ENCODE measurements around the gene NRXN3.

NRXN3 gene

DNA sequence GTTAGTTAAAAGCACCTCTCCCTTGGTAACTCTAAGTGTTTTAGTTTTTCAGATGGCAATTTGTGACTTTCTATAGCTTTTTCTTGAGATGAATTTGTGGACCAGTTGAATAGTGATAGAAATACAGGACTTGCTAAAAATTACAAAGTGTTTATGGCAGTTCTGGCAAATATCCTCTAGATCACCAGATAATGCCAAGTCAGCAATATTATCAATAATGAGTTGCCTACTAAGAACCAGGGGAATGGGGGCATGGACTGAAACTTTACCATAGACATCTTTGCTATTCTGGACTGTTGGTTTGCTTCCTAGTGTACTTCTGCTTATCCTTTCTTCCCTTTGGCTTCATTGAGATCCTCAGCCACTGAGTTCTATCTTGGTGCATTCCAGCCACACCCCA is 1456.9 kb downstream of the NRXN3 start:
- no peaks in the 10 kb centered on the region for H3K4me1 ChIP-seq (ENCODE audit: control insufficient read depth, insufficient read depth, low read length)
- H3K27me3 ChIP-seq (ENCODE audit: control insufficient read depth, insufficient read depth, low read length): no peaks in the 10 kb centered on the region
- no peak overlapping the region for H3K9ac ChIP-seq (ENCODE audit: low read length)
- no peak overlapping the region for H3K4me3 ChIP-seq (ENCODE audit: low read length)
- no peaks in the 10 kb centered on the region for H3K36me3 ChIP-seq (ENCODE audit: control insufficient read depth, insufficient read depth, low read length)
- H3K27ac ChIP-seq (ENCODE audit: low read depth, low read length): no peak overlapping the region

DNA sequence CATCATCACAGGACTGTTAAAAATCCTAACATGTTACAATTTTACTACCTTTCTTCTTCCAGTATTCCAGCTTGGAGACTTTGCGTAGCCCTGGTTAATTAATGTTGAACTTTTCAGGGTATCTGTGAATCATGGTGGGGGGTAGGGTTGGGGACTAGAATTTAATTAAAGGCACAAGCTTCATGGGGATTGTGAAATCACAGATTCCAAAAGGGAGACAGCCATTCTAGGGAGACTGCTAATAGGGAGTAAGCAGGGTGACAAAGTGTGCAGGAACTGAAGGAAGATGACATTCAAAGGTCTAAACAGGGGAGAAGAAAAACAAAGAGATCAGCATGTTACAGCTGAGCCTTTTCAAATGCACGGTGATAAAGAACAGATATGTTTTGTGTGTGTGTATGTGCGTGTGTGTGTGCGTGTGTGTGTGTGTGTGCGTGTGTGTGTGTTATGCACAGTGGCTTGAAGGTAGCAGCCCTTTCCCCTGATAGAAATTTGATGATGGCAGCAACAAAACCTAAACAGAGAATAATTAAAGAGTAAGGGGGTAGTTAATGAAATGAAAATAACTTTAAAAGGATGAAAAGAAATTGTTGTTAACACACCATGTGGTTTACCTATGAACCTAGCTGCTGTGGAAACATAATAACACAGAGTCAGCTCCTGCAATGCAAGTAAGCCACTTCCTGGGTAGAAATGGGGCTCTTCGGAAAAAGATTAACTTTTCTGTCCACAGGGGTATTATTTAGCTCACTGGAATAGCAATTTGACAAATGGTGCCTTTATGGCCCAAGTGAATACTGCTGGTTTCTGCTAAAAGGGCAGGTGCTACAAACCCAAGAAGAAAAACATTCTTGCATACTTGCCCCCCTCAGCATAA is 1459.5 kb downstream of the NRXN3 start:
- H3K27ac ChIP-seq (ENCODE audit: low read depth, low read length): no peak overlapping the region
- H3K4me3 ChIP-seq (ENCODE audit: low read length): no peak overlapping the region
- H3K9ac ChIP-seq (ENCODE audit: low read length): no peak overlapping the region
- H3K36me3 ChIP-seq (ENCODE audit: control insufficient read depth, insufficient read depth, low read length): no peaks in the 10 kb centered on the region
- no peaks in the 10 kb centered on the region for H3K27me3 ChIP-seq (ENCODE audit: control insufficient read depth, insufficient read depth, low read length)
- no peaks in the 10 kb centered on the region for H3K4me1 ChIP-seq (ENCODE audit: control insufficient read depth, insufficient read depth, low read length)

DNA sequence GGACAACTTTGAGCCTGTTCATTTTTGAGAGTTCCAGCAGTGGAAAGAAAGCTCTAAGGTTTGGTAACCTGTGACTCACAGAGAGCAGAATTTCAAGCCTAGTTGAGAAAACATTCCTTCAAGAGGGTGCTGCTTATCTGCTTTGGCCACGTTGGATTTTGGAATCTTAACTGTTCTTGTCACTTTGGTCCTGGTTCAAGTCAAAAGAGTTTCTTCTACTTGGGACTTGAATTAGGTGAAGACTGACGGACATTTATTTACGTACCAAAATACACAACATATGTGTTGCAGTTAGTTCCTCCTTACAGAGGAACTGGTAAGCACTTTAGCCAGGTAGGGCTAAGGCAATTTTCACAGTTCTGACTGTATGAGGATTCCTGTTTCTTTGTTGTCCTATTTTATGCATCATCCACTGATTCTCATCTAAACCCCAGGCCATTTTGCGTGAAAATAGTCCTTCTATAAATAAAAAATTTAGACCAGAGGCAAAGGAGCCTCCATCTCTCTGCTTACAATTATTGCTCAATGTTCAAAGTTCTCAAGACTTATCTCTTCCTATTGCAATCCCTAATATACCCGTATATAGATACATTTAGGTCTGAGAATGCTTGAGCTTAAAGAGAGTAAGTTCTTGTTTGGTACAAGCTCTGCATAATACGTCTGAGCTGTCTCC is 1460.3 kb downstream of the NRXN3 start:
- Histone ChIP-seq H3K36me3 (ENCODE audit: control insufficient read depth, insufficient read depth, low read length) (no peaks in the 10 kb centered on the region), H3K9ac (ENCODE audit: low read length) (no peak overlapping the region), H3K4me3 (ENCODE audit: low read length) (no peak overlapping the region), H3K27me3 (ENCODE audit: control insufficient read depth, insufficient read depth, low read length) (no peaks in the 10 kb centered on the region), H3K27ac (ENCODE audit: low read depth, low read length) (no peak overlapping the region), H3K4me1 (ENCODE audit: control insufficient read depth, insufficient read depth, low read length) (no peaks in the 10 kb centered on the region)

DNA sequence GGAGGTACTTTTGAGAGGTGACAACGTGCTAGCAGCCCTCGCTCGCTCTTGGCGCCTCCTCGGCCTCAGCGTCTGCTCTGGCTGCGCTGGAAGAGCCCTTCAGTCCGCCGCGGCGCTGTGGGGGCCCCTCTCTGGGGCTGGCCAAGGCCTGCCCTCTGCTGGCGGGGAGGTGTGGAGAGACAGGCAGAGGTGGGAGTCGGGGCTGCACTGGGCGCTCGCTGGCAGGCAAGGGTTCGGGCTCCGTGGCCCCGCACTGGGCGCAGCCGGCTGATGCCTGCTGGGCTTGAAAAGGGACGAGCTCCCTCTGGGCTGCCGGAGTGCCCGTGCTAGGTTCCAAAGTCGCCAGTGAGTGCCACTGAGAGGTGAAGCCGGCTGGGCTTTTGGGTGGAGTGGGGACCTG is 1461.1 kb downstream of the NRXN3 start:
- H3K9ac ChIP-seq (ENCODE audit: low read length): no peak overlapping the region
- no peak overlapping the region for H3K4me3 ChIP-seq (ENCODE audit: low read length)
- no peaks in the 10 kb centered on the region for H3K4me1 ChIP-seq (ENCODE audit: control insufficient read depth, insufficient read depth, low read length)
- H3K36me3 ChIP-seq (ENCODE audit: control insufficient read depth, insufficient read depth, low read length): no peaks in the 10 kb centered on the region
- H3K27me3 ChIP-seq (ENCODE audit: control insufficient read depth, insufficient read depth, low read length): no peaks in the 10 kb centered on the region
- H3K27ac ChIP-seq (ENCODE audit: low read depth, low read length): no peak overlapping the region

DNA sequence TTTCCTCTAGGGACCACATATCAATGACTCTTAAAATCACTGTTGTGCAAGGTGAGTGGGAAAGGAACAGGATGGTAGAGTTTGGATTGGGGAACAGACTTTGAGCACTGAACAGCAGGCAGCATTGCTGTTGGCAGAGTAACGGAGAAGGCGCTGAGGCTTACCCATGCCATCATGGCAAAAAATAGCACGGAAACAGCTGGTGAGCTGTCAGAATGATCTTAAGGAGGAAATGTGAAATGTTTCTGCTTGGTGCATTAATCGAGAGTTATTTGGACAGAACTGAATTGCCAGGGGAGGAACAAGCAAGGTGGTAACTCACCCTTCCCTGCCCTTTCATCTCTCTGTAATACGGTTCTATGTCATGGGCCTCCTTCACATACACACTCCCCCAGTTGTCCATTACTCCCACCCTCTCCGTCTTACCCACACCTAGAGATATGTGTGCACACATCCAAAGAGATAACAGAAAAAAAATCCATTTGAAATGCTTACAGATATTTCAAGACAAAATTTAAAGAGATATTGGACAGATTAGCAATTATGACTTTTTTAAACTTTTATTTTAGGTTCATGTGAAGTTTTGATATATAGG is 1468.6 kb downstream of the NRXN3 start:
- Histone ChIP-seq H3K4me1 (ENCODE audit: control insufficient read depth, insufficient read depth, low read length) (no peaks in the 10 kb centered on the region), H3K36me3 (ENCODE audit: control insufficient read depth, insufficient read depth, low read length) (no peaks in the 10 kb centered on the region), H3K27me3 (ENCODE audit: control insufficient read depth, insufficient read depth, low read length) (no peaks in the 10 kb centered on the region), H3K4me3 (ENCODE audit: low read length) (no peak overlapping the region), H3K9ac (ENCODE audit: low read length) (no peak overlapping the region), H3K27ac (ENCODE audit: low read depth, low read length) (no peak overlapping the region)

DNA sequence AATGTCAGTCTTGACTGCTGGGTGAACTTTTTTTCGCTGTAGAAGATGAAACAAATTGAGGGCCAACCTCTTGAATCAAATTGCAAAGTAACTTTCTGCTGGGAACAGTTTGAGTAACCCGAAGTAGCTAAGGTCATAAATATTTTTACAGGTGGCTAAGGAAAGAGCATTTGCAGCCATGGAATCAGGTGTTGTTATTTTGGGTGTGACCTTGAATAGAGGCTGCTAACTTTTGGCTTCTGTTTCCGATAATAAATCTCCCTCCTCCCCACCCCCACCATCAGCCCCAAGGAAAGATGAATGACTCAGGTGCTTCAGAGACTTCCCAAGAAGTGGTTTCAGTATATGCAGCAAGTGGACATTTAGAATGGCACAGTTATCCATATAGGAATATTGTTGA is 1469.4 kb downstream of the NRXN3 start:
- Histone ChIP-seq H3K9ac (ENCODE audit: low read length) (no peak overlapping the region), H3K4me3 (ENCODE audit: low read length) (no peak overlapping the region), H3K4me1 (ENCODE audit: control insufficient read depth, insufficient read depth, low read length) (no peaks in the 10 kb centered on the region), H3K36me3 (ENCODE audit: control insufficient read depth, insufficient read depth, low read length) (no peaks in the 10 kb centered on the region), H3K27ac (ENCODE audit: low read depth, low read length) (no peak overlapping the region), H3K27me3 (ENCODE audit: control insufficient read depth, insufficient read depth, low read length) (no peaks in the 10 kb centered on the region)

DNA sequence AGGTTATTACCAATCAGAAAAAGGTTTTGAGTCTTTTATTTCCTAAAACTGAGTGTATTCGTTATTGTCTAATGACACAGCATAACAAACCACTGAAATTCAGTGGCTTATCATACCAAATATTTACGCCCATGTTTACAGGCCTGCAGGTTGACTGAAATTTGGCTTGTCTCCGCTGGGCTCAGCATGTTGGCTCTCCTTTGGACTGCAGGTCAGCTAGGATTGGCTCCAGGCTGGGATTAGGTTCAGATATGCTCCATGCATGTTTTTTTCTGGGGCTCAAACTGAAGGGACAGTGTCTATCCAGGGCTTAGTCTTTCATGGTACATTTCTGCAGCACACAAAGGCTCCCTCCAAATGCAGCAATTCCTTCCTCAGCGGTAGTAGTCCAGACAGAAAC is 1471.2 kb downstream of the NRXN3 start:
- no peaks in the 10 kb centered on the region for H3K36me3 ChIP-seq (ENCODE audit: control insufficient read depth, insufficient read depth, low read length)
- H3K27ac ChIP-seq (ENCODE audit: low read depth, low read length): no peak overlapping the region
- no peaks in the 10 kb centered on the region for H3K27me3 ChIP-seq (ENCODE audit: control insufficient read depth, insufficient read depth, low read length)
- H3K4me1 ChIP-seq (ENCODE audit: control insufficient read depth, insufficient read depth, low read length): no peaks in the 10 kb centered on the region
- no peak overlapping the region for H3K9ac ChIP-seq (ENCODE audit: low read length)
- no peak overlapping the region for H3K4me3 ChIP-seq (ENCODE audit: low read length)

DNA sequence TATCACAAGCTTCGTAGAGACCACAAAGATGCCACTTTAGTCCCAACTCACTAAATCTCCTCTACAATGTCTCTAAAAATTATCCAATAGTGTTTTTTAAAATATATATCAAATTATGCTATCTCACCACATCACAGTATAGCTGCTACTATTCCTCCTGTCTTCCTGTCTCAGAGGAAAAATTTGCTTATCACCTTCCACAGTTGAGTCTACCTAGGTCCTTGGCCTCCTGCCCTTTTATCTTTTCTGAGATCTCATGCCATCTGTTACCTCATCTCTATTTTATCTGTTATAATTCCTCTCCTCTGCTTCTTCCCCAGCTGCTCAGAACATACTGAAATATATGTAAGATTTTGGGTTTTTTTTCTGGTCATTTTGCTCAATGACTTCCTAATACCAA is 1473.0 kb downstream of the NRXN3 start:
- H3K36me3 ChIP-seq (ENCODE audit: control insufficient read depth, insufficient read depth, low read length): no peaks in the 10 kb centered on the region
- H3K4me3 ChIP-seq (ENCODE audit: low read length): no peak overlapping the region
- H3K4me1 ChIP-seq (ENCODE audit: control insufficient read depth, insufficient read depth, low read length): peaks cover 3% of the 10 kb centered on the region
- no peaks in the 10 kb centered on the region for H3K27me3 ChIP-seq (ENCODE audit: control insufficient read depth, insufficient read depth, low read length)
- no peak overlapping the region for H3K9ac ChIP-seq (ENCODE audit: low read length)
- H3K27ac ChIP-seq (ENCODE audit: low read depth, low read length): no peak overlapping the region

DNA sequence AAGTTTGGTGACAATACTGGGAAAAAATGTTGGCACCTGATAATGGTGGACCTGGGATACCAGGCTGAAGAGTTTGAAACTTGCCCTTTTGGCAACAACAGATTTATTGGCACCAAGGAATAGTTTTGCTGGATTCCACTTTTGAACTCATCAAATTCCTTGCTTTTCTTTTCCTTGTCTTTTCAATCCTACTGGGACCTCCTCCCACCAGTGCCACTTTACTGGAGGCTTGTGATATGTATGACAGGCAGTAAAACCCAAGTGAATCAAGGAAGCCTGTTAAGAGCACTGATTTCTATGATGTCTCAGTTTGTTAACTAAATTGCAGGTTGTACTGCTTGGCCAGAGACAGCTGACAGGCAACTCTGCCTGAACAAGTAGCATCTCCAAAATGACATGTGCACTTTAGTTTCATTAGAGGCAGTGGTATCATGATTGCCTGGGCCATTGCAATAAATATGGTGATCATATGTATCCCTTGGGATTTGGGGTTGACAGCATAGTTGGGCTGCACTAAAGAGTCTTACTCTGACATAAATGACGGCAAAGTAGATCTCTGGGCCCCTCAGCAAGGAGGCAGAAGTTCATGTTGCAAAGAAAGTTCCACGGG is 1475.7 kb downstream of the NRXN3 start:
- H3K4me1 ChIP-seq (ENCODE audit: control insufficient read depth, insufficient read depth, low read length): peaks cover 3% of the 10 kb centered on the region
- no peak overlapping the region for H3K27ac ChIP-seq (ENCODE audit: low read depth, low read length)
- H3K27me3 ChIP-seq (ENCODE audit: control insufficient read depth, insufficient read depth, low read length): no peaks in the 10 kb centered on the region
- no peak overlapping the region for H3K4me3 ChIP-seq (ENCODE audit: low read length)
- H3K9ac ChIP-seq (ENCODE audit: low read length): no peak overlapping the region
- H3K36me3 ChIP-seq (ENCODE audit: control insufficient read depth, insufficient read depth, low read length): no peaks in the 10 kb centered on the region

DNA sequence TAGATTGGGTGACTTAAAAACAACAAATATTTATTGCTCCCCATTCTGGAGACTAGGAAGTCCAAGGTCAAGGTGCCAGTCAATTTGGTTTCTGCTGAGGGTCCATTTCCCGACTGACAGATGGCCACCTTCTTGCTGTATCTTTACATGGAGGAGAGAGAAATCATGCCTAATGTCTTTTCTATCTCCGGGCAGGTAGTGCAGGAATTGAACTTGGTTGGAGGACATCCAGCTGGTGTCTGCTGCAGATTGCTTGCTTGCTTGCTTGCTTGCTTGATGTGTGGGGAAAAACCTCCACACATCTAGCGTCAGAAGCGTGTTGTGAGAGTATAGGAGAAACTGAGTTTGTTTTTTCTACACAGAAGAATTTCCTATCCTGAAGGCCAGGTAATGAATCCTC is 1479.7 kb downstream of the NRXN3 start:
- H3K36me3 ChIP-seq (ENCODE audit: control insufficient read depth, insufficient read depth, low read length): no peaks in the 10 kb centered on the region

DNA sequence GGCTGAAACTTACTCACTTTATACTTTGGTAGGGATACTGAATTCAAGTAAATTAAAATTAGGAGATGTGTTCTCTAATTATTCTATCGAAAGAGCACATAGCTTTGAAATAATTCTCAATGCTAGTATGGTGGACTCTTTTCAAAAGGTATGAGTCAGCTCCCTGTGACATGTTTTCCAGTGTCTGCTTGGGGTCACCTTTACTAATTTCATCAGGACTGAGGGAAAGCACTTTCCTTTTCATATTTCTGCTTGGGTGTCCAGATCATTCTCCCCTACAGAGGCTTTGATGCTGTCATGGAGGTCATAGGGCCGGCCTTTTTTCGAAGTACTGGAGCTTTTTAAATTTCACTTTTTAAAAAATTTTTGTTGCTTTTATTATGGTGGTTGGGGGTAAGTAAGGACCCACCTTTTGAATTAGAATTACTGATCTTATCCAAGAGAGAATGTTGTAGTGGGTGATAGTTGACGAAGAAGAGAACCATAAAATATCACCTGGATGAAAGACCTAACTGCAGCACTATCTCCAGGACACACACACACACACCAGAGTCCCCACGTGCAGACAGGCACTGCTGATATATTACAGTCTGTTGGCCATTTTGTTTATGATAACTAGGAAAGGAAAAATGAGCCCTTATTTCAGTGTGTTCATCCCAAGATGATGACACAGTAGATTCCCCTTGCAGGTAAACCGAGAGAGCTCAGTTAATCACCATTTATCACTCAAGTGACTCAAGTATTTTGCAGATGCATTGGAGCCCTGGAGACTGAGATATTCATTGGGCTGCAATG is 1482.5 kb downstream of the NRXN3 start:
- H3K27me3 ChIP-seq (ENCODE audit: control insufficient read depth, insufficient read depth, low read length): no peaks in the 10 kb centered on the region
- no peaks in the 10 kb centered on the region for H3K36me3 ChIP-seq (ENCODE audit: control insufficient read depth, insufficient read depth, low read length)
- H3K4me1 ChIP-seq (ENCODE audit: control insufficient read depth, insufficient read depth, low read length): peaks cover under 1% of the 10 kb centered on the region
- H3K27ac ChIP-seq (ENCODE audit: low read depth, low read length): no peak overlapping the region
- H3K4me3 ChIP-seq (ENCODE audit: low read length): no peak overlapping the region
- no peak overlapping the region for H3K9ac ChIP-seq (ENCODE audit: low read length)

More for the DNA sequence above, 1479.7 kb downstream of the NRXN3 start:
- H3K27ac ChIP-seq (ENCODE audit: low read depth, low read length): no peak overlapping the region
- H3K4me3 ChIP-seq (ENCODE audit: low read length): no peak overlapping the region
- no peaks in the 10 kb centered on the region for H3K27me3 ChIP-seq (ENCODE audit: control insufficient read depth, insufficient read depth, low read length)
- no peak overlapping the region for H3K9ac ChIP-seq (ENCODE audit: low read length)
- H3K4me1 ChIP-seq (ENCODE audit: control insufficient read depth, insufficient read depth, low read length): peaks cover 3% of the 10 kb centered on the region

DNA sequence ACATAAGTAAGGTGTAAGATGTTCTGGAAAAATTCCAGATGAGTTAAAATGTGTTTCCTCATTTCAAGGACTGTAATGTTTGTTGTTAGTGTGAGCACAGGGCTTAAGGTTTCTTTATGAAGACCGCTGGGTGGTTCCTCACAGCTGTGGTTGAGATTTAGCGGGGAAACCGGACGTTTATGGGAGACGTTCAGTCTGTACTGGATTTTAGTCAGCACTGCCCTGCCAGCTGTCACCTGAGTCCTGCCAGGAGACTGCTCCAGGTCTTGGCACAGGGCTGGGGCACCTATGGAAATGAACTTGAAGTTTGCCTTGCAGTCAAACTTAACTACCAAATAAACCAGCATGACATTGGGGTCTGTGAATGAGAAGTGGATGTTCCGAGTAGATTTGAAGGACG is 1485.9 kb downstream of the NRXN3 start:
- H3K4me3 ChIP-seq (ENCODE audit: low read length): no peak overlapping the region
- no peaks in the 10 kb centered on the region for H3K4me1 ChIP-seq (ENCODE audit: control insufficient read depth, insufficient read depth, low read length)
- H3K36me3 ChIP-seq (ENCODE audit: control insufficient read depth, insufficient read depth, low read length): no peaks in the 10 kb centered on the region
- H3K27me3 ChIP-seq (ENCODE audit: control insufficient read depth, insufficient read depth, low read length): no peaks in the 10 kb centered on the region
- no peak overlapping the region for H3K27ac ChIP-seq (ENCODE audit: low read depth, low read length)
- H3K9ac ChIP-seq (ENCODE audit: low read length): no peak overlapping the region
